ENCODE data around the gene POU2AF2.
"Not testable (repeated sequence)": the region's sequence is repeated elsewhere in the genome, so short reads cannot be mapped to it uniquely, and the experiment has no call there.

DNA sequence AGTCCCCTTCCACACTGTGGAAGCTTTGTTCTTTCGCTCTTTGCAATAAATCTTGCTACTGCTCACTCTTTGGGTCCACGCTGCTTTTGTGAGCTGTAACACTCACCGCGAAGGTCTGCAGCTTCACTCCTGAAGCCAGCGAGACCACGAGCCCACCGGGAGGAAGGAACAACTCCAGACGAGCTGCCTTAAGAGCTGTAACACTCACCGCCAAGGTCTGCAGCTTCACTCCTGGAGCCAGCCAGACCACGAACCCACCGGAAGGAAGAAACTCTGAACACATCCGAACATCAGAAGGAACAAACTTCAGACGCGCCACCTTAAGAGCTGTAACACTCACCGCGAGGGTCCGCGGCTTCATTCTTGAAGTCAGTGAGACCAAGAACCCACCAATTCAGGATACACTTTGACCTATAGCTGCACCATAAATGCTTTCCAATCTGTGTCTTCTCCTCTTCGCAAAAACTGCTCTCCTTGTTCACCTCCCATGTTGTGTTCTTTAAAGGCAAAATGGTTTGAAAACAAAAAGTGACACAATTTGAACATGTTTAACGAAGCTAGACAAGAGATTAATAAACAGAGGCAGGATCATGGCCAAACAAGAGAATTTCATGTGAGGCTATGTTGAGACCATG lies 22.6 kb upstream of the POU2AF2 start:
- not testable (repeated sequence) for TF ChIP-seq CTCF, POLR2A (IDR thresholded peaks at IDR 0.05)

Measured in esophagus squamous epithelium (tissue), 4 donors.